Lung (tissue), 16 donors: Measurements from ENCODE around the gene CFAP54. TPM values are rescaled to one million over a fixed set of nuclear protein-coding genes. Genes with fewer than 3 reads are reported as not detected.

Experiments
- ATAC-seq: fragments of 200-7000 bp; cut with Tn5 transposase; one replicate; pipeline ENCODE4 v1.9.1; 2020; ENCODE audit warnings: moderate number of reproducible peaks; ENCODE audit not compliant: insufficient read depth, low FRiP score
- DNase-seq, 3 donors: peaks; one replicate each; pipeline ENCODE4 v3.0.0-alpha.2; 2013 to 2017
- H3K27ac ChIP-seq, 2 donors: one replicate each; pipeline ENCODE4 v1.5.1; 2013; ENCODE audit warnings: mild to moderate bottlenecking in 2 of 2, moderate library complexity in 2 of 2, control low read depth in 1 of 2, inconsistent platforms in 1 of 2, low read depth in 1 of 2, low read length in 1 of 2
- H3K27me3 ChIP-seq, 3 donors: one replicate each; pipeline ENCODE4 v1.5.1; 2013; ENCODE audit warnings: low read length in 2 of 3; ENCODE audit not compliant: control insufficient read depth in 3 of 3, insufficient read depth in 3 of 3
- H3K36me3 ChIP-seq, 4 donors: one replicate each; pipeline ENCODE4 v1.5.1; 2013; ENCODE audit warnings: low read length in 4 of 4, mild to moderate bottlenecking in 1 of 4, moderate library complexity in 1 of 4; ENCODE audit not compliant: control insufficient read depth in 4 of 4, insufficient read depth in 4 of 4
- H3K4me1 ChIP-seq, 5 donors: one replicate each; pipeline ENCODE4 v1.5.1; 2013; ENCODE audit warnings: low read length in 5 of 5, mild to moderate bottlenecking in 2 of 5, moderate library complexity in 1 of 5; ENCODE audit not compliant: control insufficient read depth in 5 of 5, insufficient read depth in 5 of 5
- H3K4me3 ChIP-seq: one replicate; pipeline ENCODE4 v1.5.1; 2013; ENCODE audit warnings: mild to moderate bottlenecking, control low read depth, moderate library complexity
- H3K9ac ChIP-seq, 2 donors: one replicate each; pipeline ENCODE4 v1.5.1; 2013; ENCODE audit warnings: low read length in 2 of 2, control low read depth in 1 of 2; ENCODE audit not compliant: insufficient read depth in 1 of 2
- H3K9me3 ChIP-seq, 4 donors: one replicate each; pipeline ENCODE4 v1.5.1; 2013; ENCODE audit warnings: low read length in 3 of 4, mild to moderate bottlenecking in 1 of 4, moderate library complexity in 1 of 4; ENCODE audit not compliant: control insufficient read depth in 4 of 4, insufficient read depth in 3 of 4
- WGBS, 2 donors: extraction: QIAGEN DNeasy Blood & Tissue Kit; methylation state at CpG; one replicate each; pipeline ENCODE4 v1.1.7; 2013; 5-methylcytosine and 5-hydroxymethylcytosine counted together
- long read RNA-seq, 5 donors: transcript quantifications; one replicate each; lab custom pipeline, GENCODE V29; 2026
- polyA plus RNA-seq, 2 donors: library from polyadenylated mRNA; stranded (reverse); fragments of 200-250 nt; gene quantifications; one replicate each; pipeline ENCODE4 v1.2.1, GENCODE V29; 2013
- total RNA-seq, 2 donors: library from RNA; depleted of rRNA in 1 of 2; stranded (reverse); fragments of >200 nt in 1 of 2; gene quantifications; one replicate each; pipeline ENCODE4 v1.2.1, GENCODE V29; 2014 to 2021
- TF ChIP-seq, protein P1 (sequence below): IDR thresholded peaks from 2 replicates; pipeline ENCODE4 v1.5.1; 2012; ENCODE audit warnings: mild to moderate bottlenecking; ENCODE audit errors: control extremely low read depth, extremely low read depth
- donor health status: control.
- donor health status: control.
- donor health status: Bipolar disorder and iron deficiency.
- donor health status: healthy.
- donor health status: DM: yes; HTN: yes; CAD: no.

CFAP54 gene, protein sequence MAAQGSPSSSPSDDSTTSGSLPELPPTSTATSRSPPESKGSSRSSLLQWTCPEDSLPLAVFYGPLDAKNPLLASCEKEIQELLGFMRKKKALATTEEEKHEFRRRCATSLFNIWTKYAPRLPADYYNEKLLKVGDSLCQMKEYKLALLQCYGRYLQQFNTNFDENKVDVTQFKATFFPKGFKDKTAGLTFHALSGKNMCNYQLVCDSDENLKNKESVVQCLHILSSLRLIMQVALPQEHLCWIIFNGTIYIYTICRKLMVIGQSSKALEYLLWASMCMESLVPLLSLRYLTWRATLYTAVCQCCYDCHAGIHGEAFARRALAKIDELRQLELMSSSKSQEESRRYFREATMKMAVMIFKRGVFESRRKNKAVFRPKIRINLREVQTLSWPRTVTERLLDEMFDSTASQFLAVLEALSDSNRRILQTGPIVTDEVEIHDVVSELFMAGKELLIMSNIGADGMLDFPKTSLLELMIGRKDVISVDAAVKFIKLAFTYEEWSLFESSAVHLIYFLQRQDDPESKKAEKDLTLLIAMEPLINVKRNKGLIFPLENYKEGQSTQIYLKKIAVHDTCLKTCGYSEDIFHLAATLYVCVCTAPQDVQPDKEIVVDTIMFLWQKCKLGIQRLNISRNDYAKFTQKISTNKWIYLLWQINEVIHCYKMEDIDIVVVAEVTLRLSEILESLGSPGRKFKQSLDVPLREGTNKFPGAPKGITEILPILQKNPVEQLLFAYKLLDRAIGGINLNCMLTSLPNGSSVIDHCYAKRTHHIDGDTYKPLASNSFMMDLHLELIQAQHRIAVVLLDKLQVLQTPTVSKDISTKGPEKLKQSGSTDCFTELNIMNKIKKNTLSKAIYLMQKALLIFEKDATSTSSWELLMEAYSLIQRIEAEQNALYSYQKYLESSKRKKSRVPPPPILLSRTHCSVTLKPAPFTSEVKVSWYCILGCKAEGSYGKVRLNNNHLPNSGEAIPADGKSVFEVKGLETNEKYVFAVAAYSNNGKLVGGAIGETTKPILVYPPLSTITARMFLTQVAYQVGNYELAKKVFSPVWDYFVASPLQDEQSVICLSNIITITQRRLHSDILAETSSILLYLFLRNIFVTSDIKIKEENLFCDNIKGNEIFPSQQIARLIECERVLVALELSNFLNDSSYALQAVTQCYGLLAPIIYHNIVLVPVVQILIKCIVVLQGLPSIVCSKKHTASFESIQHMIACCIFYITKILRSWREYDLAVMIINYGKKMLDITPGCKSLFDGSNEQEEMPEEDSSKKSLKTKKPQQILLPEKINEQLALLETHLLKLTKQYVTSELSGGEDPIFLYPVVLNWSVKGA (N-terminal part only)
- 10 to 100 TPM; 15.5 to 35.4 TPM for total RNA-seq
- polyA plus RNA-seq, result under 1 TPM; 0.80 to 0.83 TPM
- long read RNA-seq, donor 1, result 0 reads
- long read RNA-seq, donor 2, result 0 reads
- long read RNA-seq, donor 3, result 0 reads
- long read RNA-seq, donor 4, result 0 reads
- long read RNA-seq, donor 5, result 0 reads

DNA sequence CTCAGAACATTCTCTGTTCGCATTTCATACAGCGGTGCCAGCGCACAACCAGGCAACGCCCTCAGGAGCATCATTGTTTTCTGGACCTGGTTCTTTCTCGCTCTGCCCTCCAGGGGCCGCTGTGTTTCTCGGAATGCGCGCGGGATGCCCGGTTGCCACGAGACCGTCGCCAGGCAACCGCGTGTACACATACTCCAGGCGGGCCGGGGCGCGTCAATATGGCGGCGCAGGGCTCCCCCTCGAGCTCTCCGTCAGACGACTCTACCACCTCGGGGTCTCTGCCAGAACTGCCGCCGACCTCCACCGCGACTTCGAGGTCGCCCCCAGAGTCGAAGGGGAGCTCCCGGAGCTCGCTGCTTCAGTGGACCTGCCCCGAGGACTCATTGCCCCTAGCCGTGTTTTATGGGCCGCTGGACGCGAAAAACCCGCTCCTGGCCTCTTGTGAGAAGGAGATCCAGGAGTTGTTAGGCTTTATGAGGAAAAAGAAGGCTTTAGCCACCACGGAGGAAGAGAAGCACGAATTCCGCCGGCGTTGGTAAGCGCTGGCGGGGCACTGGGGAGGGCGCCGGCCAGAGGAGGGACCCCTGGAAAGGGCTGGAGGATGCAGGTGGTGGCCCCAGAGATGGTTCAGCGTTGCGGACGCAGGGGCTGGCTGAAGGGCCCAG lies at the start of gene CFAP54:
Gene CFAP54 (plus strand): TSS at position 186 of the 665 bp plus-strand sequence. CDS start 33 bp downstream, at position 219.
- Histone ChIP-seq H3K4me3 (peak within 1 kb of the TSS; percentile 36), H3K9ac (peak within 1 kb of the TSS; percentile 66 to 98), H3K27me3 (no peaks in the 10 kb centered on the region), H3K9me3 (no peaks in the 10 kb centered on the region), H3K27ac (peak within 1 kb of the TSS in 1 of 2 donors; percentile 90), H3K36me3 (no peaks in the 10 kb centered on the region), H3K4me1 (peaks cover 0 to 9% (median 0%) of the 10 kb centered on the region in 5 donors)
- ATAC-seq (peak; percentile 97), DNase-seq (peak; percentile 95 to 98 (median 96))
- 2 to 4% methylated on average over 53 of the region's 53 CpGs for WGBS, 2 donors
- TF ChIP-seq, protein P1, sequence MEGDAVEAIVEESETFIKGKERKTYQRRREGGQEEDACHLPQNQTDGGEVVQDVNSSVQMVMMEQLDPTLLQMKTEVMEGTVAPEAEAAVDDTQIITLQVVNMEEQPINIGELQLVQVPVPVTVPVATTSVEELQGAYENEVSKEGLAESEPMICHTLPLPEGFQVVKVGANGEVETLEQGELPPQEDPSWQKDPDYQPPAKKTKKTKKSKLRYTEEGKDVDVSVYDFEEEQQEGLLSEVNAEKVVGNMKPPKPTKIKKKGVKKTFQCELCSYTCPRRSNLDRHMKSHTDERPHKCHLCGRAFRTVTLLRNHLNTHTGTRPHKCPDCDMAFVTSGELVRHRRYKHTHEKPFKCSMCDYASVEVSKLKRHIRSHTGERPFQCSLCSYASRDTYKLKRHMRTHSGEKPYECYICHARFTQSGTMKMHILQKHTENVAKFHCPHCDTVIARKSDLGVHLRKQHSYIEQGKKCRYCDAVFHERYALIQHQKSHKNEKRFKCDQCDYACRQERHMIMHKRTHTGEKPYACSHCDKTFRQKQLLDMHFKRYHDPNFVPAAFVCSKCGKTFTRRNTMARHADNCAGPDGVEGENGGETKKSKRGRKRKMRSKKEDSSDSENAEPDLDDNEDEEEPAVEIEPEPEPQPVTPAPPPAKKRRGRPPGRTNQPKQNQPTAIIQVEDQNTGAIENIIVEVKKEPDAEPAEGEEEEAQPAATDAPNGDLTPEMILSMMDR, result peak; percentile 86

DNA sequence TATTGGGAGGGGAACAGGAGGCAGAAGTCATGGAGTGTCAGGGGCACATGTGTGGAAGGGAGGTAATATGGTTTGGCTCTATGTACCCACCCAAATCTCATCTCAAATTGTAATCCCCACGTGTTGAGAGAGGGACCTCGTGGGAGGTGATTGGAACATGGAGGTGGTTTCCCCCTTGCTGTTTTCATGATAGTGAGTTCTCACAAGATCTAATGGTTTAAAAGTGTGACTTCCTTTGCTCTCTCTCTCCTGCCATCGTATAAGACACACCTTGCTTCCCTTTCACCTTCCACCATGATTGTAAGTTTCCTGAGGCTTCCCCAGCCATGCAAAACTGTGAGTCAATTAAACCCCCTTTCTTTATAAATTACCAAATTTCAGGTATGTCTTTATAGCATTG lies 47.6 kb upstream of the CFAP54 start:
- no peak for DNase-seq
- WGBS, 2 donors, result 69 to 76% methylated on average over 3 of the region's 3 CpGs
- Histone ChIP-seq H3K4me1 (peaks cover 0 to 26% (median 5%) of the 10 kb centered on the region in 5 donors), H3K27ac (no peak overlapping the region), H3K4me3 (no peak overlapping the region), H3K27me3 (no peaks in the 10 kb centered on the region), H3K9ac (no peak overlapping the region), H3K9me3 (no peaks in the 10 kb centered on the region), H3K36me3 (no peaks in the 10 kb centered on the region)
- ATAC-seq, result no peak
- TF ChIP-seq, protein P1, result no peak

DNA sequence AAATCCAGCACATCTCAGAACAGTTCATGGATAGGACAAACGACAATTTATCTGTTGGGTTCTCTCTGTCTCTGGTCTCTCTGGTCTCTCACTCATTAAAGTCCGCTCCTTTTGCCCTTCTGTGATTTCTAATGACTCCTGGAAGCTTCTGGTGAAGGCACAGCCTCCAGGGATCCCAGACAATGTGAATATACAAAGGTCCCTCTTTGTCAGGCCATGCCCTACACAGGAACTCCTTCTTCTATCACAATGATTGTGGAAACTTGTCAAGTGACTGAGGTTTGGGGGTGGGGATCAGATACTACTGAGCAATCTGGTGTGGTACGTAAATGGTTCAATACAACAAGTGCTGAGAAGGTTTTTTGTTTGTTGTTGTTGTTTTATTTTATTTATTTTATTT lies 46.5 kb upstream of the CFAP54 start:
- Histone ChIP-seq H3K27ac (no peak overlapping the region), H3K9ac (no peak overlapping the region), H3K27me3 (no peaks in the 10 kb centered on the region), H3K4me1 (peaks cover 0 to 21% (median 5%) of the 10 kb centered on the region in 5 donors), H3K9me3 (no peaks in the 10 kb centered on the region), H3K4me3 (no peak overlapping the region), H3K36me3 (no peaks in the 10 kb centered on the region)
- TF ChIP-seq, protein P1, result no peak
- no peak for DNase-seq
- WGBS, 2 donors, result 92 to 93% methylated on average over 3 of the region's 3 CpGs
- no peak for ATAC-seq
